HS-27A (cell line): ENCODE results near the gene TSPEAR.
"Not testable (repeated sequence)": the region's sequence is repeated elsewhere in the genome, so short reads cannot be mapped to it uniquely, and the experiment has no call there.

Source experiments
- DNase-seq: peaks from one replicate; pipeline ENCODE4 v3.0.0-alpha.2; 2012; ENCODE audit warnings: low read depth, missing footprints

TSPEAR gene

DNA sequence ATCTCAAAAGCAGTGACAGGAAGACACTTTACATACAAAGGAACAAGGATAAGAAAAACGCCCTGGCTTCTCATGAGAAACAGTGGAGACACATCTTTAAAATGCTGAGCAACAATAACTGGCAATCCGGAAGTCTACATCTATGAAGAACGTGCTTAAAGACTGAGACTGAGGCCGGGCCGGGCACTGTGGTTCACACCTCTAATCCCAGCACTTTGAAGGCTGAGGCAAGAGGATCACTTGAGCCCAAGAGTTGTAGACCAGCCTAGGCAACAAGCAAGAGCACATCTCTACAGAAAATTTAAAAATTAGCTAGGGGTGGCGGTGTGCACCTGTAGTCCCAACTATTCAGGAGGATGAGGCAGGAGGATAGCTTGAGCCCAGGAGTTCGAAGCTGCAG lies 27.3 kb downstream of the TSPEAR start:
- DNase-seq, result no peak

DNA sequence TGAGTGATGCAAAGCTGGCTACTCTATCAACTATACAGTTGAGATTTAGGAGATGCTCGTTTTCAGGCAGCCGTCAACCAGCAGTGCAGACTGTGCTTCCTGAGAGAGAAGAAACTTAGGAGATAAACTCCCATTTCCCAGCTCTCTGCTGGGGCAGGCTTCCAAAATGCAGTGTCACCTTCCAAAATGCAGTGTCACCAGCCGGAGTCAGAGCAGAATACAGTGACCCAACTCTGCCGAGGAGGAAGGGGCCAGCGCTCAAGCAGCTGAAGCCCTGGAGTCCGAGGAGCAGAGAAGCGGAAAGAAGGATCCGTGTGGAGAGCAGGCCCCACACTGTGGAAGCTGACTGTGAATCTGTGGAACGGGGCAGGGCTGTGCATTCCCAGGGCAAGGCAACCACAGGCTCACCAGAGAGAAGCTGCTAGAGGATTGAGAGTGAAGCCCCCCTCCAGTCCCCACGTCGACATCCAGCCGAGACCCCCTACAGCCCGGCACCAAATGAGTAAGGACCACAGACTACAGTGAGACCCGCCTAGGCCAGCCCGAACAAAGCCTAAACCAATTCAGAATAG lies 28.7 kb downstream of the TSPEAR start:
- no peak for DNase-seq

- DNase-seq, result no peak
Measured at GRCh38 chr21:44681861-44682579, 29.4 kb downstream of the TSPEAR start, which contains the start of gene KRTAP12-1. TSS of gene KRTAP12-1 (minus strand) at chr21:44682163. CDS start at chr21:44682123, 40 bp downstream.

- DNase-seq, result no peak
Measured at GRCh38 chr21:44681152-44681551, 30.2 kb downstream of the TSPEAR start.

DNA sequence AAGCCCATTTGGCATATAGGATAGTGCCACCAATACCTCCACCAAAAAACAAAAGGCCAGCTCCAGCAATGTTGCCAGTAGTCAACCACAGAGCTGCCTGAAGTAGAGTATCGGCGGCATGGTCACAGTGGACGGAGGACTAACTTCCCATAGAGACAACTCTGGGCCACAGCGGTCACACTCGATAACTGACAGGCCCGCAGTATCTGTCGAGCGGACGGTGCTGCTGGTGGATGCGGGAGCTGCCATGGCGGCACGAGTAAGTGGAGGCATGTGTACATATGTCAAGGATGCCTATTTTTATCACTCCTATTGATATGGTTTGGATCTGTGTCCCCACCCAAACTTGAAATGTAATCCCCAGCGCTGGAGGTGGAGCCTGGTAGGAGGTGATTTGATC lies 33.5 kb downstream of the TSPEAR start:
- no peak for DNase-seq

DNA sequence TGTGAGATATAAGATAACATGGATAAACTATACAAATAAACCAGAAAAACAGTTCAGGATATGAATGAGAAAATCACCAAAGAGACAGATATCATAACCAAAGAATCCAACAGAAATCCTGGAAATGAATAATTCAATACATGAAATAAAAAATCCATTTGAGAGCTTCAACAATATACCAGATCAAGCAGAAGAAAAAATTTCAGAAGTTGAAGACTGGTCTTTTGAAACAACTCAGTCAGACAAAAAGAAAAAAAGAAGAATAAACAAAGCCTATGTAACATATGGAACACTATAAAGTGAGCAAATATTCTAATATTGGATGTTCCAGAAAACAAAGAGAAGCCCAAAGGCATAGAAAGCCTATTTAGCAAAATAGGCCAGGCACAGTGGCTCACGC lies 39.5 kb downstream of the TSPEAR start:
- DNase-seq, result no peak

DNA sequence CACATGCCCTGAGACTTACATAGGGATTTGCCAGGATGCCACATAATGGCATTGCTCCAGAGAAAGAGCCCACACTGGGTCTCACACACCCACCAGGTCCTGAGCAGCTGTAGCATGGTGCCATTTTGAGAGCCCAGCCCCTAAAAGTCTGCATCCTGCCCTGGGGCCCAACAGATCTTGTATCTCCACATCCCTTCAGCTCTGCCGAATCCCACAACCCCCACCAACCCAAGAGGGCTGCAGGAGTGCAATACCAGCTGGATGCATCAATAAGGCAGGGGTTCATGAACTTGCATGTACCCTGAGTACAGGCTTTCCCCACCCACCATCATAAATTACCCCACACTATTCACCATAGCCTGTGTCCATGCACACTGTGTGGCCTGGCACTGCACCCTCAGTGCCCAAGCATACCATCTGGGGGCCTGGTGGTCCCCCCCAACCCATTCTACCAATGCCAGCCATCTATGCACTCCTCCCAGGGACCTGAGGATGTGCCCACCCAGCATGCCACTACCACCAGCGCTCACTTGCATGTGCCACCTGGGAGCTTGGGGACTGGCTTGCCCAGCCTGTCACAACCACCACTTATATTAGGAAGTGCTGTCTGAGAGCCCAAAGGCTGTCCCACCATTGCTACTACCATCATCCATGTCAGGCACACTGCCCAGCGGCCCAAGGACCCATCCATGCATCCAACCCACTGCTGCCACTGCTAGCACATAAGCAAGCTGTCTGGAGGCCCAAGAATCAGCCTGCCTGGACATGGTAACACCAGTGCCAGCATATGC lies 40.5 kb downstream of the TSPEAR start:
- no peak for DNase-seq

DNA sequence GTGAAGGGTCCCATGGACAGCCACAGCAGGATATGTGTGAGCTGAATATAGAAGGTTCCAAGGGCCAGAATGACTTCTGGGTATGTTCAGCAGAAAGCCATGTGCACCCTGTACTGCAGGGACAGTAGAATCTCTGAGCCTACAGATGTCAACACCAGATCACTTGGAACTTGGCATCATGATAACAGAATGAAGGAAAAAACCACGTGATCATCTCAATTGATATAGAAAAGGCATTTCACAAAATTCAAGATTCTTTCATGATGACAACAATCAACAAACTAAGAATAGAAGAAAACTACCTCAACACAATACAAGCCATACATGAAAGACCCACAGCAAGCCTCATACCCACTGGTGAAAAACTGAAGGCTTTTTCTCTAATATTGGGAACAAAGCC lies 43.8 kb downstream of the TSPEAR start:
- DNase-seq, result no peak

GRCh38 chr21:44666401-44667320 lies 44.7 kb downstream of the TSPEAR start, which contains the start of gene KRTAP12-2:
TSS of gene KRTAP12-2 (minus strand) at chr21:44666927. CDS start at chr21:44666886, 41 bp downstream.
- DNase-seq, result no peak

DNA sequence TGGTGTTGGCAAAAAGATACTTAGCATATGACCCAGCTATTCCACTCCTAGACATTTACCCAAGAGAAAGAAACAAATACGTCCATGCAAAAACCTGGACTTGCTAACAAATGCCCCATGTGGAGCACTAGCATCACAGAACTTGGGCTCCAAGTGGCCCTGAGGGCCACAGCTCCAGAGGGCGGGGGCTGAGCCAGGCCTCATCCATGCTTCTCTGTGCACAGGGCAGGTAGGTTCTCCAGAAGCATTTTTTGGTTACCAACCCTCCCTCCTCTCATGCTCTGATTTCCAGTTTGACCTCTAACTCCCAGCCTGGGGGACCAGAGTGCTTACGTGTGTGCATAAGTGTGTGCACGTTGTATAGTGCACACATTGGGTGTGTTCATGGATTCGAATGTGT lies 46.7 kb downstream of the TSPEAR start:
- DNase-seq, result no peak

- not testable (repeated sequence) for DNase-seq
Measured at GRCh38 chr21:44661567-44661966, 49.8 kb downstream of the TSPEAR start.

DNA sequence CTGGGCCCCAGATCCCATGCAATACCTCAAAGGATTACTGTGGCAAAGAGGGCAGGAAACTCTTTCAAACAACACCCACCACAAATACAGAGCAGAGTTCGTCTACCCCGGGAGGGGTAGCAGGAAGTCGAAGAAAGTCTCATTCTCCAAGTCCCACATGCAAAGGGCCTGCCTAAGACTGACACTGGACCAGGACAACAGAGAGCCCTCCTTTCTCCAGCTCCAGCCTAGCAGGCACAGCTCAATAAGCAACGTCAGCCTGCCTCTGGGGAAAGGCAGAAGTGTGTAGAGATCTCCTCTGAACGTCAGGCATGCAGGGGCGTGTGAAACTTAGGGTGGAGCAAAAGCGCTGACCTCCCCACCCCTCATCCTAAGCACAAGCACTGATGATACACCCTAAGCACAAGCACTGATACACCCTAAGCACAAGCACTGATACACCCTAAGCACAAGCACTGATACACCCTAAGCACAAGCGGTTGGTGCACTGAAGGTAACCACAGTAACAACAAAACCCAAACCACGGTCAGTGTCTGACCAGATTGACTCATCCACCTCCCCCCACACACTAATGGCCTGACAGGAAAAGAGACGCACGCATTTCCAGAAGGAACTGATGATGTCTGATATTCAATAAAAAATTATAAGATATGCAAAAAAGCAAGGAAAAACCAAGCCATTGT lies 52.3 kb downstream of the TSPEAR start:
- DNase-seq, result no peak

- no peak for DNase-seq
Measured at GRCh38 chr21:44658541-44658910, 52.8 kb downstream of the TSPEAR start.

- no peak for DNase-seq
Measured at GRCh38 chr21:44657635-44658540, 53.5 kb downstream of the TSPEAR start, which contains the start of gene KRTAP12-3. TSS of gene KRTAP12-3 (plus strand) at chr21:44657932. CDS start at chr21:44657980, 48 bp downstream.

DNA sequence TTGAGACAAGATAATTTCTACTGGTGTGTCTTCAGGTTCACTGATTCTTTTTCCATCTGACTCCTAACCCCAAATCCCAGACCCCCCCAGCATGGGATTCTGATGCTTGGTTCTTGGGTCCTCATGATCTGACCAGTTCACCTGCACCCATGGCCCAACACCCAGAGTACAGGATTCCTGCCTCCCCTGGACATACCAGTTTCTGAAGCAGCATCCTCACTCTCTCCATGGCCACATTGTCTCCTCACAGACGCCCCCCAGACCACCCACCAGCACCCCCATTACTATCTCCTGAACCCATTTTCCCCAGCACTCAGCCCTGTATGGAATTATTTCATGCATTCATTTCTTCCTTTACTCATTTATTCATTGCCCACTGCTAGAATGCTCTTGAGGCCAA lies 54.5 kb downstream of the TSPEAR start:
- no peak for DNase-seq

DNA sequence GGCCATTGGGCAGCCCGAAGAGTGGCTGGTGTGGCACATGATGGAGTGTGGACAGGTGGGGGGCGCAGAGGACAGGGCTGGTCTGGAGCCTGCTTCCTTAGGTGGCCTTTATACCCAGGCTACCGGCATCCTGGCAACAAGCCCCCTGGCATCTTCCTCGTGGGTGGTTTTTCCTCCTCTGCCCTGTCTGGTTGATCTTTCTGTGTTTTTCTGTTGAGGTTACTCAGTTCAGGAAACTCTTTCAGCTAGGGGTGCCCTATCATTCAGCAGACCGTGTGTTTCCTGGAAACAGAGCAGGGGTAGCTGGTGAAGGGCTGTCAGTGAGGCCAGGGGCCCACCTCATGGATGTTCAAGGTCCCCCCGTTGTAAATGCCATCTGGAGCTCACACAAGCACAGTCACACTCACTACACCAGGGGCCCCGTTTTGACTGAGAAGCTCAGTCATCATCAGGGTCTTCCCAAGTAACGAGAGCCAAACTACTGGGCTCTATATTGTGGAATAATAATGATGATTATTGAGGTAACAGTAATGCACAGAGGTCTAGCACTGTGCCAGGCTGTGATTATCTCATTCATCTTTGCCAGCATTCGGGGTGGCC lies 56.7 kb downstream of the TSPEAR start, which contains the start of gene KRTAP12-4:
Gene KRTAP12-4, minus strand, starts transcription at position 84 of the 600 bp plus-strand sequence. Its CDS starts 45 bp downstream, at position 39.
- no peak for DNase-seq

DNA sequence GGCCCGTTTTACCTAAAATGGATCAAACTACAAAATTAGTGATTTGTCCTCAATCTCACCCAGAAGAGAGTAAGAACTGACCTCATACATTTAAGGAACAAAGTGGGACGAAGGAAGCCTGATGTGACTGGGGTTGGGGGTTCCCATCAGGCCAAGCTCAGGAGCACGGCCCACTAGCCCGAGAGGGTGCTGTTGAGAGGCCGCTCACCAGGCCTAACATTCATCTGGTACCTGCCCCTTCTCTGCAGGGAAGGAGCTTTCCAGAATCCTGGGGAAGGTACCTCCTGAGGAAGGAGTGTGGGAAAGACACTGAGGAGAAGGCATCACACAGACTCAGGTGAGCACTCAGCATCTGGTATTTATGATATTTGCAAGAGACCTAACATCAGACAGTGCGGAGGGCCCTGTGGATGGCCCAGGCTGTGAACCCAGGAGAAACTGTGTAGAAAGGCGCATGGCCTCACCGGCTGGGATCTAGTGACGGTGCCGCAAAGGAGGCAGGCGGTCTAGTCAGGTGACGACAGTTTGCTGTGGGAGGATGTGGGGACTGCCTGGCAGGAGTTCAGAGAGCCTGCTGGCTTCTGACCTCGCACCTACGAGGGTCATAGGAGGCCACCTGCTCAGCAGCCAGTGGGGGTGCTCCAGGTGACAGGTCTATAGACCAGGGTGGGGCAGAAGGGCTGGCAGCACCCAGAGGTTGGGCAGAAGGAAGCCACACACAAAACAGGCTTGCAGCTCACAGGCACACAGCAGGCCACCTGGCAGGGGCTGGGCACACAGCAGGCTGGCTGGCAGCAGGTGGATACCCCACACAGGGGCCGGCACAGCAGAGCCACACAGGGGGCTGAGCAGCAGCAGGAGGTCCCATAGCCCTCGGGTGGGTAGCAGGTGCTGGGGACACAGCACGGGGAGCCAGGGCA lies 57.5 kb downstream of the TSPEAR start:
- no peak for DNase-seq

DNA sequence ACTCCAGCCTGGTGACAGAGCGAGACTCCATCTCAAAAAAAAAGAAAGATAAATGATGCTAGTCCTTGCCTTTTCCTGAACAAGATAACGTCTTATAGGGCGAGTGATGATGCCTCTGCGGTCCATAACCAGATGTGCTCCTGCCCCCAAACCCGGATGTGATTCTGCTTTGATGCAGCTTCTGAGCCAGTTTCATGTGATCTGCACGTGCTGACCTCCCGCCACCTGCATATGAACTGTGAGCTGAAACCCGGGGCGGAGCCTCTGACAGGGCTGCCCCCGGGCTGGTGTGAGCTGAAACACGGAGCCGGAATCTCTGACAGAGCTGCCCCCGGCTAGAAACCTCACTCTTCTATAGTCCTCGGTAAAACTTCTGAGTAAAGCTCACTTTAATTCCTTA lies 58.2 kb downstream of the TSPEAR start:
- DNase-seq, result no peak
